Amygdala (tissue), 56 donors: ENCODE measurements around the gene TRIM72.
"Not testable (repeated sequence)": the region's sequence is repeated elsewhere in the genome, so short reads cannot be mapped to it uniquely, and the experiment has no call there.

ENCODE experiments used
- DNase-seq, 56 donors: peaks; one replicate each; lab custom pipeline; 2025; lab: John Stamatoyannopoulos, UW

TRIM72 gene

GRCh38 chr16:31277659-31278260 lies 63.8 kb downstream of the TRIM72 start:
- DNase-seq = no peak

GRCh38 chr16:31278853-31279252 lies 64.9 kb downstream of the TRIM72 start:
- not testable (repeated sequence) for DNase-seq
